K562 (cell line): ENCODE measurements around the gene MIDN. TPM values are rescaled to one million over a fixed set of nuclear protein-coding genes. Genes with fewer than 3 reads are reported as not detected.

Source experiments
- E2F6 ChIP-seq, 2 experiments: IDR thresholded peaks; 2 replicates each; pipeline ENCODE4 v1.6.1; 2011; ENCODE audit warnings: borderline replicate concordance in 1 of 2, control low read depth in 1 of 2, low read depth in 1 of 2, low read length in 1 of 2, mild to moderate bottlenecking in 1 of 2, mixed read lengths in 1 of 2, moderate library complexity in 1 of 2; ENCODE audit not compliant: insufficient read depth in 1 of 2, insufficient read length in 1 of 2, poor library complexity in 1 of 2, severe bottlenecking in 1 of 2; ENCODE audit errors: extremely low read depth in 1 of 2
- EGR1 ChIP-seq: fragments of 450-650 bp; conservative IDR thresholded peaks from 2 replicates; pipeline ENCODE4 v1.6.1; 2017; ENCODE audit warnings: mild to moderate bottlenecking
- ETV1 ChIP-seq: fragments of 450-650 bp; conservative IDR thresholded peaks from 2 replicates; pipeline ENCODE4 v1.6.1; 2016; ENCODE audit warnings: missing genetic modification characterization, control low read depth, low read depth, missing compliant biosample characterization
- ETV5 ChIP-seq: sonication (generic); formaldehyde crosslinking; IDR thresholded peaks from 2 replicates; pipeline ENCODE4 v1.4.0; 2020; ENCODE audit warnings: low read depth, mild to moderate bottlenecking, missing genetic modification reagents
- HDAC1 ChIP-seq, 2 experiments: fragments of 450-650 bp; IDR thresholded peaks; 2 replicates each; pipeline ENCODE4 v1.6.1; 2016 to 2017; ENCODE audit warnings: inconsistent platforms in 1 of 2, mild to moderate bottlenecking in 1 of 2, moderate library complexity in 1 of 2
- IFI16 ChIP-seq: fragments of 250-450 bp; sonication (Bioruptor Pico); IDR thresholded peaks from 2 replicates; pipeline ENCODE4 v2.1.2; 2022; ENCODE audit warnings: mild to moderate bottlenecking, inconsistent platforms
- IRF2 ChIP-seq: sonication (generic); formaldehyde crosslinking; IDR thresholded peaks from 2 replicates; pipeline ENCODE4 v1.8.1; 2022; ENCODE audit warnings: mild to moderate bottlenecking, missing genetic modification reagents
- KDM2B ChIP-seq: fragments of 250-450 bp; sonication (Bioruptor Pico); IDR thresholded peaks from 2 replicates; pipeline ENCODE4 v1.8.0; 2021; ENCODE audit warnings: mild to moderate bottlenecking, moderate library complexity
- L3MBTL2 ChIP-seq: fragments of 450-650 bp; IDR thresholded peaks from 2 replicates; pipeline ENCODE4 v1.6.1; 2016; ENCODE audit warnings: mild to moderate bottlenecking, moderate library complexity
- MTA3 ChIP-seq: fragments of 450-650 bp; formaldehyde crosslinking; IDR thresholded peaks from 2 replicates; pipeline ENCODE4 v1.6.1; 2017; ENCODE audit warnings: mild to moderate bottlenecking, borderline replicate concordance
- SMAD4 ChIP-seq: fragments of 250-450 bp; sonication (Bioruptor Pico); conservative IDR thresholded peaks from 2 replicates; pipeline ENCODE4 v1.8.0; 2021; ENCODE audit warnings: inconsistent platforms, mild to moderate bottlenecking, moderate library complexity
- SREBF2 ChIP-seq: sonication (generic); formaldehyde crosslinking; IDR thresholded peaks from 2 replicates; pipeline ENCODE4 v1.4.0; 2020; ENCODE audit warnings: mild to moderate bottlenecking, missing genetic modification reagents
- STAT5A ChIP-seq: IDR thresholded peaks from 2 replicates; pipeline ENCODE4 v1.6.1; 2012; ENCODE audit warnings: low read length, inconsistent platforms, borderline replicate concordance
- SUPT5H ChIP-seq: fragments of 450-650 bp; IDR thresholded peaks from 2 replicates; pipeline ENCODE4 v1.6.1; 2016
- TAF1 ChIP-seq: IDR thresholded peaks from 2 replicates; pipeline ENCODE4 v1.6.1; 2011; ENCODE audit warnings: mild to moderate bottlenecking, low read length, moderate library complexity; ENCODE audit not compliant: insufficient read depth, control insufficient read depth, severe bottlenecking; ENCODE audit errors: extremely low read depth
- TBL1XR1 ChIP-seq, 2 experiments: IDR thresholded peaks; 2 replicates each; pipeline ENCODE4 v1.6.1; 2012; ENCODE audit warnings: improper control_type of control experiment in 2 of 2, low read length in 2 of 2, mild to moderate bottlenecking in 1 of 2
- VEZF1 ChIP-seq: fragments of 200-800 bp; sonication (Bioruptor generic); IDR thresholded peaks from 2 replicates; pipeline ENCODE4 v1.6.1; 2017; ENCODE audit warnings: missing genetic modification characterization, missing compliant biosample characterization
- XRCC3 ChIP-seq: fragments of 450-650 bp; IDR thresholded peaks from 2 replicates; pipeline ENCODE4 v1.6.1; 2017; ENCODE audit warnings: mild to moderate bottlenecking, moderate library complexity
- ZBTB2 ChIP-seq: fragments of 450-650 bp; IDR thresholded peaks from 2 replicates; pipeline ENCODE4 v1.6.1; 2016; ENCODE audit warnings: antibody characterized with exemption
- ZC3H4 ChIP-seq: sonication (generic); formaldehyde crosslinking; IDR thresholded peaks from 2 replicates; pipeline ENCODE4 v1.9.0; 2021; ENCODE audit warnings: missing genetic modification reagents, borderline replicate concordance
- ZNF217 ChIP-seq: sonication (generic); formaldehyde crosslinking; IDR thresholded peaks from 2 replicates; pipeline ENCODE4 v1.8.0; 2022; ENCODE audit warnings: mild to moderate bottlenecking, missing genetic modification reagents
- ZNF232 ChIP-seq: sonication (generic); formaldehyde crosslinking; IDR thresholded peaks from 2 replicates; pipeline ENCODE4 v1.8.0; 2022; ENCODE audit warnings: mild to moderate bottlenecking, missing genetic modification reagents
- ZNF444 ChIP-seq: fragments of 250-450 bp; sonication (Bioruptor Pico); IDR thresholded peaks from 2 replicates; pipeline ENCODE4 v1.4.0; 2020; ENCODE audit warnings: mild to moderate bottlenecking, moderate library complexity
- polyA plus RNA-seq, 8 experiments: library from polyadenylated mRNA; depleted of rRNA in 4 of 8; stranded (reverse) in 5 of 8; unstranded in 3 of 8; fragments of >200 nt; fragmentation: Nextera tagmentation in 2 of 8; fragmentation: Illumina TruSeq in 1 of 8; extraction: Ambion mirVana in 2 of 8; extraction: Trizol in 1 of 8; gene quantifications; 2 replicates each; pipeline versions ENCODE4 v1.2.1 to v1.2.3, GENCODE V29; 2011 to 2014; ENCODE audit warnings: inconsistent platforms in 1 of 8, missing spikeins in 1 of 8
- total RNA-seq, 7 experiments: library from RNA; depleted of rRNA in 6 of 7; stranded (reverse); fragments of >200 nt in 6 of 7; fragmentation: Illumina TruSeq in 2 of 7; extraction: Trizol in 2 of 7; gene quantifications; 2 replicates each; pipeline versions ENCODE4 v1.2.1 to v1.2.3, GENCODE V29; 2011 to 2021; ENCODE audit warnings: low replicate concordance in 1 of 7

MIDN gene
- total and polyA plus RNA-seq, 9 of the 15 experiments (the other 6 are each of a cell fraction or from before 2014, with no cell fraction given): 0.17 to 120 (median 10.1) TPM

- peak in 1 of 2 experiments; percentile 56; a peak in 1 of 4 replicates for TF ChIP-seq HDAC1 (IDR thresholded peaks at IDR 0.05)
- TF ChIP-seq ETV1 (tag): peak; percentile 45; the same call in 1 of the 2 replicates
- TF ChIP-seq IRF2 (CRISPR knock-in tag): no peak
- TF ChIP-seq SUPT5H: 0 out of 2 replicates have a peak, but pooled peaks have one; percentile 24
- 0 out of 2 replicates have a peak, but pooled peaks have one; percentile 38 for TF ChIP-seq KDM2B
- 0 out of 2 replicates have a peak, but pooled peaks have one; percentile 10 for TF ChIP-seq ZBTB2
- TF ChIP-seq SREBF2 (CRISPR knock-in tag): no peak
- TF ChIP-seq STAT5A: no peak
- TF ChIP-seq XRCC3: no peak
- TF ChIP-seq IFI16 (CRISPR knock-in tag): no peak
- TF ChIP-seq L3MBTL2: peak; percentile 51
- TF ChIP-seq ETV5: 0 out of 2 replicates have a peak, but pooled peaks have one; percentile 46
- TF ChIP-seq ZNF232: no peak
- peak in 1 of 2 experiments; percentile 30; a peak in 1 of 4 replicates for TF ChIP-seq TBL1XR1 (IDR thresholded peaks at IDR 0.05; ENCODE audit: low read length in 2 of 2)
- TF ChIP-seq E2F6 (IDR thresholded peaks at IDR 0.05; ENCODE audit: borderline replicate concordance in 1 of 2, extremely low read depth in 1 of 2, insufficient read depth in 1 of 2, insufficient read length in 1 of 2, low read depth in 1 of 2, low read length in 1 of 2, poor library complexity in 1 of 2, severe bottlenecking in 1 of 2): peak; percentile 43 to 72
- no peak for TF ChIP-seq ZNF217 (CRISPR knock-in tag)
- TF ChIP-seq ZNF444 (CRISPR knock-in tag): peak; percentile 68; the same call in 1 of the 2 replicates
- peak; percentile 78 for TF ChIP-seq SMAD4
- TF ChIP-seq ZC3H4 (CRISPR knock-in tag): peak; percentile 64; the same call in 1 of the 2 replicates
- TF ChIP-seq TAF1: peak; percentile 56
- TF ChIP-seq VEZF1: 0 out of 2 replicates have a peak, but pooled peaks have one; percentile 6
- TF ChIP-seq MTA3: no peak
- peak; percentile 73 for TF ChIP-seq EGR1
Observed at GRCh38 chr19:1251330-1252220, 3.2 kb downstream of the MIDN start (continued).
